Colonic mucosa (tissue), 4 donors: Measurements from ENCODE around the gene KCNA2. TPM values are rescaled to one million over a fixed set of nuclear protein-coding genes. Genes with fewer than 3 reads are reported as not detected.

ENCODE experiments used
- DNase-seq: peaks from one replicate; pipeline ENCODE4 v3.0.0-alpha.2; 2020
- H3K27ac ChIP-seq: fragments of 200-600 bp; one replicate; pipeline ENCODE4 v1.8.0; 2021
- H3K27me3 ChIP-seq: fragments of 200-600 bp; one replicate; pipeline ENCODE4 v1.8.0; 2021
- H3K36me3 ChIP-seq: fragments of 200-600 bp; one replicate; pipeline ENCODE4 v1.8.0; 2021
- H3K4me1 ChIP-seq: fragments of 200-600 bp; one replicate; pipeline ENCODE4 v1.8.0; 2021; ENCODE audit warnings: mild to moderate bottlenecking
- H3K4me3 ChIP-seq: fragments of 200-600 bp; one replicate; pipeline ENCODE4 v1.8.0; 2021
- H3K9ac ChIP-seq, 2 donors: one replicate each; pipeline ENCODE4 v1.7.0; 2013; ENCODE audit warnings: control low read depth in 2 of 2, low read depth in 2 of 2, low read length in 2 of 2
- H3K9me3 ChIP-seq: fragments of 200-600 bp; one replicate; pipeline ENCODE4 v1.8.0; 2021
- intact Hi-C: fragments of 100-400 bp; cut with DNase I; formaldehyde crosslinking; loops from one replicate; pipeline ENCODE4 v1.14.1; 2022
- total RNA-seq, 2 donors: library from RNA; stranded (reverse); fragmentation: NEBNext Ultra II Directional in 1 of 2; extraction: Animal tissue kit (Norgen Biotek cat#: 25700) in 1 of 2; gene quantifications; one replicate each; pipeline ENCODE4 v1.2.1, GENCODE V29; 2021
- TF ChIP-seq, protein P1 (sequence below): fragments of 200-600 bp; IDR thresholded peaks from one replicate; pipeline ENCODE4 v1.8.0; 2022; ENCODE audit warnings: antibody characterized with exemption, mild to moderate bottlenecking
- donor health status: healthy.
- donor health status: DM: no; HTN: no; CAD: no.
- donor health status: DM: no; HTN: no; CAD: no.

KCNA2 gene
- total RNA-seq, 2 donors from 2014 or later: 0.17 to 0.61 TPM

DNA sequence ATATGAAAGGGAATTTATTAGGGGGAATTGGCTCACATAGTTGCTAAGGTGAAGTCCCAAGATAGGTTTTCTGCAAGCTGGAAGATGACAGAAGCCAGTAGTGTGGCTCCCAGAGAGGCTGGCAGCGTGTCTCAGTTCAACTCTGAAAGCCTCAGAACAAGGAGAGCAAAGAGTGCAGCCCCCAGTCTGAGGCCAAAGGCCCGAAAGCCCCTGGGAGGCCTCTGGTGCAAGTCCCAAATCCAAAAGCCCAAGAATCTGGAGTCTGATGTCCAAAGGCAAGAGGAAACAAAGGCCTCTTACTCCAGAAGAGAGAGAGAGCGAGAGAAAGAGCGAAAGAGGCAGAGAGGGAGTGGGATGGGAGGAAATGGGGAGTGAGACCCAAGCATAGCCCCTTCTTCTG is 18.3 kb downstream of the KCNA2 start:
- Histone ChIP-seq H3K4me1 (no peaks in the 10 kb centered on the region), H3K4me3 (no peak overlapping the region), H3K9me3 (no peaks in the 10 kb centered on the region), H3K27me3 (no peaks in the 10 kb centered on the region), H3K27ac (no peak overlapping the region), H3K36me3 (no peaks in the 10 kb centered on the region), H3K9ac (no peak overlapping the region)
- no peak for DNase-seq
- intact Hi-C loops: no loop called here
- TF ChIP-seq, protein P1, sequence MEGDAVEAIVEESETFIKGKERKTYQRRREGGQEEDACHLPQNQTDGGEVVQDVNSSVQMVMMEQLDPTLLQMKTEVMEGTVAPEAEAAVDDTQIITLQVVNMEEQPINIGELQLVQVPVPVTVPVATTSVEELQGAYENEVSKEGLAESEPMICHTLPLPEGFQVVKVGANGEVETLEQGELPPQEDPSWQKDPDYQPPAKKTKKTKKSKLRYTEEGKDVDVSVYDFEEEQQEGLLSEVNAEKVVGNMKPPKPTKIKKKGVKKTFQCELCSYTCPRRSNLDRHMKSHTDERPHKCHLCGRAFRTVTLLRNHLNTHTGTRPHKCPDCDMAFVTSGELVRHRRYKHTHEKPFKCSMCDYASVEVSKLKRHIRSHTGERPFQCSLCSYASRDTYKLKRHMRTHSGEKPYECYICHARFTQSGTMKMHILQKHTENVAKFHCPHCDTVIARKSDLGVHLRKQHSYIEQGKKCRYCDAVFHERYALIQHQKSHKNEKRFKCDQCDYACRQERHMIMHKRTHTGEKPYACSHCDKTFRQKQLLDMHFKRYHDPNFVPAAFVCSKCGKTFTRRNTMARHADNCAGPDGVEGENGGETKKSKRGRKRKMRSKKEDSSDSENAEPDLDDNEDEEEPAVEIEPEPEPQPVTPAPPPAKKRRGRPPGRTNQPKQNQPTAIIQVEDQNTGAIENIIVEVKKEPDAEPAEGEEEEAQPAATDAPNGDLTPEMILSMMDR: no peak

DNA sequence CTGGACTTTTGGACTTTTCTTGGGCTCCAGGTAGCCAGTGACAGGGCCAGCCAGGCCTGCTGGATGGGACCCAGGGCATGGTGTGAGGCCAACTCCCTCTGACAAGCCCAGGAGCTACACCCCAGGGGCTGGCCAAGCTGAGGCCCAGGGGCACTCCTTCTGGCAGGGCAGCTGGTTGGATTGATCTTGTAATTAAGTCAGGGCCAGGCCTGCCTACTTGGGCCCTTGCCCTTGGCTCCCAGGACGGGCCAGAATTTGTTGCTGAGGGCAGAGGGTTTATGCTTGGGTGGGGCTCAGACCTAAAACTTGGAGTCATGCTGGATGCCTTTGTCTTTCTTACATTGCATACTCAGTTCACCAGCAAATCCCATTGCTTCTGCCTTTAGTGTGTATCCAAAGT is 20.7 kb downstream of the KCNA2 start:
- DNase-seq: no peak
- no peak overlapping the region for H3K27ac ChIP-seq
- H3K4me1 ChIP-seq: no peaks in the 10 kb centered on the region
- H3K36me3 ChIP-seq: no peaks in the 10 kb centered on the region
- intact Hi-C loops: no loop called here
- H3K27me3 ChIP-seq: no peaks in the 10 kb centered on the region
- TF ChIP-seq, protein P1: no peak
- no peak overlapping the region for H3K4me3 ChIP-seq
- H3K9me3 ChIP-seq: no peaks in the 10 kb centered on the region
- H3K9ac ChIP-seq: no peak overlapping the region

DNA sequence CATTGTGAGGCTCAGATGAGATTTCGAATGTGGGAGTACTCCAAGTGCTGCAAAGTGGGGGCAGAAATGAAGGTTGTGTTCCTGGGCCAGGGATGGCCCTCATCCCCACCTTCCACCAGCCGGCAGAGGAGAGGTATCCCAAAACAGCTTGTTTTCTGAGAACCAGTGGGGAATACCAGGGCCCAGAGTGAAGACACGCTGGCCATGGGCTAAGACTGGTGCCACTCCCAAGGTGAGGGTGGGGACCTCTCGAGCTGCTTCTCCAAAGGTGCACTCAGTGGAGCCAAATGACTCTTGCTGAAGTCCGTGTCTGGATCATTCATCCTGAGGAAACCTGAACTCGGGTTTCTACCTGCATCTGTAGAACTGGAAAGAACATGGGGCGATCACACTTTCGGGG is 22.1 kb downstream of the KCNA2 start:
- H3K27ac ChIP-seq: no peak overlapping the region
- no peaks in the 10 kb centered on the region for H3K36me3 ChIP-seq
- H3K4me1 ChIP-seq: no peaks in the 10 kb centered on the region
- no peak overlapping the region for H3K9ac ChIP-seq
- H3K9me3 ChIP-seq: no peaks in the 10 kb centered on the region
- H3K4me3 ChIP-seq: no peak overlapping the region
- intact Hi-C loops: no loop called here
- H3K27me3 ChIP-seq: no peaks in the 10 kb centered on the region
- no peak for DNase-seq
- TF ChIP-seq, protein P1: no peak

DNA sequence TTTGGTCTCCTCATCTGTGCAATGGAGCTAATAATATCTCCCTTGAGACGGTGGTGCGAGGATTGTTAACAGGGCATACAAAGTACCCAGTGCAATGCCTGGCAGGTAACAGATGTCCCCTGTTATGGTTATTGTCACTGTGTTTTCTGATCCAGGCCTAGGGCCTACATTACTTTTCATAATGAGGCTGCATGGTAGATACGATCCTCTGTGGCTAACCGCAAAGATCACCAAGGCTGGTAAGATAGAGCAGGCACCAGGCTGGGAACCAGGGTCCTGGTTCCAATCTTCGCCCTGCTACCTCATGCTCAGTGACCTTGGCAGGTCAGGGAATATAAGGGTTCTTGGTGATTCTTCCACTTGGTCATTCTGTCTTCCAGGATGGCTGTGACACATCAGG is 22.7 kb downstream of the KCNA2 start:
- TF ChIP-seq, protein P1: no peak
- Histone ChIP-seq H3K27ac (no peak overlapping the region), H3K4me1 (no peaks in the 10 kb centered on the region), H3K9ac (no peak overlapping the region), H3K9me3 (no peaks in the 10 kb centered on the region), H3K27me3 (no peaks in the 10 kb centered on the region), H3K4me3 (no peak overlapping the region), H3K36me3 (no peaks in the 10 kb centered on the region)
- intact Hi-C loops: no loop called here
- no peak for DNase-seq

DNA sequence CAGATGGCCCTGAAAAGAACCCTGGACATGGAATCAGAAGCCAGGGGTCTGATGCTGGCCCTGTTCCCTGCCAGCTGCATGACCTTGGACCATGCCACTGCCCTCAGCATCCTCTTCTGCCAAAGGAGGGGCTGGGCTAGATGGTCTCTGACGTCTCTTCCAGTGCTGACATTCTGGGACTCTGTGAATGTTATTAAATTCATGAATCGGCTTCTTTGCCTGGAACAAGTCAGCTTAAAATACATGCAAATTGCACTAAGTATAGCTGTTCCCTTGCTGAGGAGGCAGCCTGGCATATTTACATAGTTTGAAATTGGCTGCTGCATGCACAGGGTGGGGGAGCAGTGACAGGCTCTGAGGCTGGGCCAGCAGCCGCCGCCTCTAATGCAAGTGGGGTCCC is 23.8 kb downstream of the KCNA2 start:
- no peak overlapping the region for H3K27ac ChIP-seq

More for the DNA sequence above, 23.8 kb downstream of the KCNA2 start:
- Histone ChIP-seq H3K4me3 (no peak overlapping the region), H3K4me1 (no peaks in the 10 kb centered on the region), H3K9me3 (no peaks in the 10 kb centered on the region), H3K36me3 (no peaks in the 10 kb centered on the region), H3K27me3 (no peaks in the 10 kb centered on the region), H3K9ac (no peak overlapping the region)
- TF ChIP-seq, protein P1: no peak
- intact Hi-C loops: no loop called here
- DNase-seq: no peak
